Measurements from ENCODE around the gene GNB1L. TPM values are rescaled to one million over a fixed set of nuclear protein-coding genes. Genes with fewer than 3 reads are reported as not detected.
A peak's percentile ranks its signal among the peaks of the same experiment; 100 is the strongest.

Gene GNB1L
- total RNA-seq, 1 donor from 2014 or later = 9.9 TPM

DNA sequence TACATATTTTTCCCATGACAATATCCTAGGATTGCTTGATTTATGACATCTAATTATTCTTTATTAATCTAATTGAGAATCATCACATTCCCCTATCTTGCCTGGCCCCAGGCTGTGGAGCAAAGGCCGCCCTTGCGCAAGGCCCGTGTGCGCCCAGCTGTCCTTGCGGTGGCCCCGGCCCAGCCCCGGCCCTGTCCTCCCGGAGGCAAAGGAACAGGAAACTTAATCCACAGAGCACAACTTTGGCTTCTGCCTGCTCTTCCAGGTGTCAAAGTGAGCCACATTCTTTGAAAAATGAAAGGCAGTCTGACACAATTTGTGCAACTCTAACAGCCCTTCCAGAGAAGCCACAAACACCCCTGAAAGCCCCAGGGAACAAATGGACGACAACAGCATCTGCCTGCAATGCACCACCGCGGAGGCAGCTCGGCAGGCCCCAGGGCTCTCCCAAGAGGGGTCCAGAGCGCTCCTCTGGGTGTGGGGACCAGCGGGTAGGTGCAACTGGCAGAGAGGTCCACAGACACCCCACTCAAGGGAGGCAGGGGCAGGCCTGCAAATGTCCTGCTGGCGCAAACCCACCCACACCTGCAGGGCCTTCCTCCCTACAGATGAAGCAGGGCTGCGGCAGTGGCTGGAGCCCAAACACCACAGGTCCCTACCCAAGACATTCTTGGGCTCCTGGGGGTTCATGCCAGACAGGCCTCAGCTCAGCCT, 30.3 kb downstream of the GNB1L start:
- peak in 1 of 2 experiments; percentile 39 for DNase-seq (ENCODE audit: low spot score in 2 of 2, unreplicated experiment in 2 of 2)
- TF ChIP-seq, protein P1, sequence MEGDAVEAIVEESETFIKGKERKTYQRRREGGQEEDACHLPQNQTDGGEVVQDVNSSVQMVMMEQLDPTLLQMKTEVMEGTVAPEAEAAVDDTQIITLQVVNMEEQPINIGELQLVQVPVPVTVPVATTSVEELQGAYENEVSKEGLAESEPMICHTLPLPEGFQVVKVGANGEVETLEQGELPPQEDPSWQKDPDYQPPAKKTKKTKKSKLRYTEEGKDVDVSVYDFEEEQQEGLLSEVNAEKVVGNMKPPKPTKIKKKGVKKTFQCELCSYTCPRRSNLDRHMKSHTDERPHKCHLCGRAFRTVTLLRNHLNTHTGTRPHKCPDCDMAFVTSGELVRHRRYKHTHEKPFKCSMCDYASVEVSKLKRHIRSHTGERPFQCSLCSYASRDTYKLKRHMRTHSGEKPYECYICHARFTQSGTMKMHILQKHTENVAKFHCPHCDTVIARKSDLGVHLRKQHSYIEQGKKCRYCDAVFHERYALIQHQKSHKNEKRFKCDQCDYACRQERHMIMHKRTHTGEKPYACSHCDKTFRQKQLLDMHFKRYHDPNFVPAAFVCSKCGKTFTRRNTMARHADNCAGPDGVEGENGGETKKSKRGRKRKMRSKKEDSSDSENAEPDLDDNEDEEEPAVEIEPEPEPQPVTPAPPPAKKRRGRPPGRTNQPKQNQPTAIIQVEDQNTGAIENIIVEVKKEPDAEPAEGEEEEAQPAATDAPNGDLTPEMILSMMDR (IDR thresholded peaks at IDR 0.05; ENCODE audit: unreplicated experiment) = no peak
- Mint-ChIP-seq H3K36me3 (peaks cover 4% of the 10 kb centered on the region), H3K27ac (no peak overlapping the region), H3K27me3 (ENCODE audit: low read depth) (no peaks in the 10 kb centered on the region), H3K4me1 (peaks cover 32% of the 10 kb centered on the region), H3K9me3 (peaks cover 5% of the 10 kb centered on the region), H3K4me3 (no peak overlapping the region)

DNA sequence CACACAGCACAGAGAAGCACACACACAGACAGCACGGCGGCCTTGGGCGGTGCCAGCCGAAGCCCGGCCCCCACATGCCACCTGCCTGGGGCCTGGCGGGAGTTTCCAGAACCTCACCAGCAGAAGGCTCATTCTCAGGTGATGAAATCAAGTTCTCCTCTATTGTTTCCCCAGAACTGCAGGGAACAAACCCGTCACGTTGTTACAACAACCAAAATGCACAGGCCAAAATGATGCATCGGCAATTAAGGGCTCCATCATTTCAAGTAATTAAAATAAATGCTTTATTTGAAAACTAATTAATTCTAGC, 30.8 kb downstream of the GNB1L start:
- Mint-ChIP-seq H3K9me3 (peaks cover 5% of the 10 kb centered on the region), H3K27ac (peak overlapping the region; percentile 21), H3K27me3 (ENCODE audit: low read depth) (no peaks in the 10 kb centered on the region), H3K4me1 (peaks cover 32% of the 10 kb centered on the region), H3K4me3 (no peak overlapping the region), H3K36me3 (peaks cover 4% of the 10 kb centered on the region)
- TF ChIP-seq, protein P1 (IDR thresholded peaks at IDR 0.05; ENCODE audit: unreplicated experiment) = no peak
- DNase-seq (ENCODE audit: low spot score in 2 of 2, unreplicated experiment in 2 of 2) = peak in 1 of 2 experiments; percentile 43

DNA sequence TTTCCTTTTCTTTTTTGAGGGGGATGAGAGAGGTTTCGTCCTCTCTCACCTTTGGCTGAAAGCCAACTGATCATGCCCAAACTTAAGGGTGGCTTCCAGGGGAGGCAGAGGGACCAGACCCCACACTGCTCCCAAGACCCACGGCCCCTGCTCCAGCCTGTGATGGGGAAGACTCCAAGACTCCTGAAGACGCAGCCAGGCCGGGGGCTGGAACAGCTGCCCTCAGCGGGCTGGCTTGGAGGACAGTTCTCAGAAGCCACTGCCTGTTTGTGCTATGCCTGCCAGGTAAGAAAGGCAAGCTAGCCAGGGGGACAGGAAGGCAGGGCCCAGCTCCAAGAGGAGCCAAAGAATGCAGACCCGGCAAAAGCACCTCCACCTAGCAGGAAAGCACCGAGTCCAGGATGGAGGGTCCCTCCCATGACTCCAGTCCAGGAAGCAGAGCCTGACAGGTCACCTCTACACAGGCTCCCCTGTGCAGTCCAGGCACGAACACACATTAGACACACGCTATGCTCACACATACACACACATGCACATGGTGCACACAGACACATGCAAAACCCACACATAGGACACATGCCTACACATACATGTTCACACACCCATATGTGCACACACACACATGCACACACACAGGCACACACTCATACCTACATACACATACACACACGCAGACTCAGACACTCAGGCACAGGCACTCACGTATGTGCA, 31.3 kb downstream of the GNB1L start:
- H3K27me3 Mint-ChIP-seq (ENCODE audit: low read depth) = no peaks in the 10 kb centered on the region
- peaks cover 4% of the 10 kb centered on the region for H3K36me3 Mint-ChIP-seq
- H3K4me3 Mint-ChIP-seq = no peak overlapping the region
- peaks cover 32% of the 10 kb centered on the region for H3K4me1 Mint-ChIP-seq
- H3K27ac Mint-ChIP-seq = peak overlapping the region; percentile 21
- TF ChIP-seq, protein P1 (IDR thresholded peaks at IDR 0.05; ENCODE audit: unreplicated experiment) = no peak
- DNase-seq (ENCODE audit: low spot score in 2 of 2, unreplicated experiment in 2 of 2) = peak in 1 of 2 experiments; percentile 35
- H3K9me3 Mint-ChIP-seq = peaks cover 5% of the 10 kb centered on the region

DNA sequence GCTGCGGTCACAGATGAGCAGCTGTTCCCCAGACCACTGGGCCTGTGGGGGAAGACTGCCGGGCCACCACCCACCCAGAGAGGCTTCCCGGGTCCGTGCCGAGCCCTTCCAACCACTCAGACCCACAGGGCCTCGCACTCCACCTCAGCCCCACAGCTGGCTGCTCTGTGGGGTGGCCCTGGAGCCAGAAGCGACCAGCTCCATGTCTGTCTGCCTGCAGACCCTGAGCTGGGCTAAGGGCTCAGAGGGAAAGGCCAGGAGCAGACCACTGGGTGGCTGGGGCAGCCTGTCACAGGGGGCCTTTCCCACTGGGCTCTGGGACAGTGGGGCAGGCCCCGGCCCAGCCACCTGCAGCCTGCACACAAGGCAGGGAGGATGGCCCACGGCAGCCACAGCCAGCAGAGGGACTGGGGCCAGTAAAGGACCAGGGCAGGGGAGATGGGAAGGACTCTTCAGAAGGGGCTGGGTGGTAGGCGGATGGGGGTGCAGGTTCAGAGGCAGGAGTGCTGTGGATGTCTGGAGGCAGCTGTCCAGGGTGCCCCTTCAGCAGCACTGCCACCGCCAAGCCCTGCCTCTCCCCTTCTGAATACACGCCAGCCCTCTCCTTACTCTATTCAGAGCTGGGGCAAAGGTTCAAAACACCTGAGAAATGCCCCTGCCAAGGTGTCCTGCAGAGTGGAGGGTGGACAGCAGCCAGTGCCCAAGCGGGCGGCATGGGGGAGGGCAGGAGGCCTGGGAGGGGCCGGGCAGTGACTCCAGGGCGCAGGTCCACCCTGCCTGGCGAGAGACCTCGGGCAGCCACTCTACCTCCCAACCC, 32.2 kb downstream of the GNB1L start:
- TF ChIP-seq, protein P1 (IDR thresholded peaks at IDR 0.05; ENCODE audit: unreplicated experiment) = no peak
- peaks cover 4% of the 10 kb centered on the region for H3K36me3 Mint-ChIP-seq
- H3K9me3 Mint-ChIP-seq = peaks cover 5% of the 10 kb centered on the region
- no peaks in the 10 kb centered on the region for H3K27me3 Mint-ChIP-seq (ENCODE audit: low read depth)
- H3K27ac Mint-ChIP-seq = no peak overlapping the region
- H3K4me3 Mint-ChIP-seq = no peak overlapping the region
- peaks cover 26% of the 10 kb centered on the region for H3K4me1 Mint-ChIP-seq
- peak in 1 of 2 experiments; percentile 29 for DNase-seq (ENCODE audit: low spot score in 2 of 2, unreplicated experiment in 2 of 2)

- DNase-seq (ENCODE audit: low spot score in 2 of 2, unreplicated experiment in 2 of 2) = peak in 1 of 2 experiments; percentile 31
- Mint-ChIP-seq H3K36me3 (peaks cover 4% of the 10 kb centered on the region), H3K27ac (no peak overlapping the region), H3K27me3 (ENCODE audit: low read depth) (no peaks in the 10 kb centered on the region), H3K9me3 (peaks cover 5% of the 10 kb centered on the region), H3K4me1 (peaks cover 18% of the 10 kb centered on the region), H3K4me3 (no peak overlapping the region)
- TF ChIP-seq, protein P1 (IDR thresholded peaks at IDR 0.05; ENCODE audit: unreplicated experiment) = no peak
Measured at GRCh38 chr22:19821523-19822300, 33.0 kb downstream of the GNB1L start.

All from mesothelial cell of epicardium (in vitro differentiated cells).